HUES64 (cell line): ENCODE measurements around the gene ERMARD.
A peak's percentile ranks its signal among the peaks of the same experiment; 100 is the strongest.

Experiments
- H3K27ac ChIP-seq: 2 replicates; pipeline ENCODE4 v1.7.0; 2013; ENCODE audit warnings: low read depth, low read length, inconsistent platforms
- H3K27me3 ChIP-seq: 2 replicates; pipeline ENCODE4 v1.6.1; 2013; ENCODE audit warnings: mild to moderate bottlenecking, low read length; ENCODE audit not compliant: insufficient read depth
- H3K36me3 ChIP-seq: 2 replicates; pipeline ENCODE4 v1.6.1; 2013; ENCODE audit warnings: mild to moderate bottlenecking, low read length; ENCODE audit not compliant: insufficient read depth
- H3K4me1 ChIP-seq: 2 replicates; pipeline ENCODE4 v1.6.1; 2013; ENCODE audit warnings: mild to moderate bottlenecking, low read length, moderate library complexity; ENCODE audit not compliant: insufficient read depth
- H3K4me3 ChIP-seq: 2 replicates; pipeline ENCODE4 v1.5.1; 2013; ENCODE audit warnings: mild to moderate bottlenecking, low read length, moderate library complexity
- H3K9ac ChIP-seq: 2 replicates; pipeline ENCODE4 v1.6.1; 2013; ENCODE audit warnings: mild to moderate bottlenecking, low read depth, low read length
- H3K9me3 ChIP-seq: 2 replicates; pipeline ENCODE4 v1.6.1; 2013; ENCODE audit warnings: low read depth, low read length; ENCODE audit not compliant: insufficient read depth
- WGBS: fragments of 150-250, 120-280 bp; methylation state at CpG from one replicate; pipeline ENCODE4 v1.1.7; 2013; ENCODE audit warnings: missing lambda C conversion rate; 5-methylcytosine and 5-hydroxymethylcytosine counted together

Gene ERMARD

DNA sequence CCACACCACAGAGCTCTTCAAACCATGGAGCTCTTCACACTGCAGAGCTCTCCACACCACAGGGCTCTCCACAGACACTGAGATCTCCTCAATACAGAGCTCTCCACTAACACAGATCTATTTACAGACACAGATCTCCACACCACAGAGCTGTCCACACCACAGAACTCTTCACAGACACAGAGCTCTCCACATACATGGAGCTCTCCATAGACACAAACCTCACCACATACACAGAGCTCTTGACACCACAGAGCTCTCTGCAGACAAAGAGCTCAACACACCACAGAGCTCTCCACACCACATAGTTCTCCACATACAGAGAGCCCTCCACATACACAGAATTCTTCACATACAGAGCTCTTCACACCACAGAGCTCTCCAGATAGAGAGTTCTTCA lies 53.0 kb downstream of the ERMARD start:
- H3K27ac ChIP-seq = no peak overlapping the region
- no peak overlapping the region for H3K4me3 ChIP-seq
- no peaks in the 10 kb centered on the region for H3K9me3 ChIP-seq
- no peaks in the 10 kb centered on the region; the same call in none of the 2 replicates for H3K27me3 ChIP-seq
- no peak overlapping the region for H3K9ac ChIP-seq
- no peaks in the 10 kb centered on the region for H3K36me3 ChIP-seq
- peaks cover 19% of the 10 kb centered on the region; the same call in 1 of the 2 replicates for H3K4me1 ChIP-seq

DNA sequence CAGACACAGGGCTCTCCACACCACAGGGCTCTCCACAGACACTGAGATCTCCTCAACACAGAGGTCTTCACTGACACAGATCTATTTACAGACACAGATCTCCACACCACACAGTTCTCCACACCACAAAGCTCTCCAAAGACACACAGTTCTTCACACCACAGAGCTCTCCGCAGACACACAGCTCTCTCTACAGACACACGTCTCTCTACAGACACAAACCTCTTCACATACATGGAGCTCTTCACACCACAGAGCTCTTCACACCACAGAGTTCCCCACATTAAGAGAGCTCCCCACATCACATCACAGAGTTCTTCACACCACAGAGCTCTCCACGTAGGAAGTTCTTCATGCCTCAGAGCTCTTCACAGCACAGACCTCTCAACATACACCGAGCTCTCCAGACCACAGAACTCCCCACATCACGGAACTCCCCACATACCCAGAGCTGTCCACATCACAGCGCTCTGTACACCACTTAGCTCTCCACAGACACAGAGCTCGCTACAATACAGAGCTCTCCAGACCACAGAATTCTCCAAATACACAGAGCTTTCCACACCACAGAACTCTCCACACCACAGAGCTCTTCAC lies 53.9 kb downstream of the ERMARD start:
- no peak overlapping the region for H3K9ac ChIP-seq
- H3K4me3 ChIP-seq = no peak overlapping the region
- no peaks in the 10 kb centered on the region; the same call in none of the 2 replicates for H3K27me3 ChIP-seq
- 91% methylated on average over 7 of the region's 7 CpGs for WGBS
- no peaks in the 10 kb centered on the region for H3K36me3 ChIP-seq
- H3K4me1 ChIP-seq = peaks cover 22% of the 10 kb centered on the region
- no peak overlapping the region for H3K27ac ChIP-seq
- H3K9me3 ChIP-seq = no peaks in the 10 kb centered on the region

DNA sequence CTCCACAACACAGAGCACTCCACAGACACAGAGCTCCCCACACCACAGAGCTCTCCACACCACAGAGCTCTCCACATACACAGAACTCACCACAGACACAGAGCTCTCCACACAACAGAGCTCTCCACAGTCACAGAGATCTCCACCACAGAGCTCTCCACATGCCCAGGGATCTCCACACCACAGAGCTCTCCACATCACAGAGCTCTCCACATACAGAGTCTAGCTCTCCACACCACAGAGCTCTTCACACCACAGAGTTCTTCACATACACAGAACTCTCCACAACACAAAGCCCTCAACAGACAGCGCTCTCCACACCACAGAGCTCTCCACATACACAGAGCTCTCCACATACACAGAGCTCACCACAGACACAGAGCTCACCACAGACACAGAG lies 55.3 kb downstream of the ERMARD start:
- H3K36me3 ChIP-seq = no peaks in the 10 kb centered on the region

DNA sequence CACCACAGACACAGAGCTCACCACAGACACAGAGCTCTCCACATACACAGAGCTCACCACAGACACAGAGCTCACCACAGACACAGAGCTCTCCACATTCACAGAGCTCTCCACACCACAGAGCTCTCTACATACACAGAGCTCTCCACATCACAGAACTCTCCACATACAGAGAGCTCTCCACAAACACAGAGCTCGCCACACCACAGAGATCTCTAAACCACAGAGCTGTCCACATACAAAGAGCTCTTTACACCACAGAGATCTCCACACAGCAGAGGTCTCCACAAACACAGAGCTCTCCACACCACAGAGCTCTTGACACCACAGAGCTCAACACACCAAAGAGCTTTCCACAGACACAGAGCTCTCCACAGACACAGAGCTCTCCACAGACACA lies 55.8 kb downstream of the ERMARD start:
- 84% methylated on average over 1 of the region's 1 CpG for WGBS
- Histone ChIP-seq H3K4me3 (no peak overlapping the region), H3K36me3 (no peaks in the 10 kb centered on the region), H3K9me3 (no peaks in the 10 kb centered on the region), H3K9ac (no peak overlapping the region), H3K27ac (no peak overlapping the region), H3K4me1 (peaks cover 12% of the 10 kb centered on the region), H3K27me3 (no peaks in the 10 kb centered on the region; the same call in none of the 2 replicates)

More for the DNA sequence above, 55.3 kb downstream of the ERMARD start:
- Histone ChIP-seq H3K9ac (no peak overlapping the region), H3K27me3 (no peaks in the 10 kb centered on the region; the same call in none of the 2 replicates), H3K4me3 (no peak overlapping the region), H3K9me3 (no peaks in the 10 kb centered on the region), H3K4me1 (peaks cover 15% of the 10 kb centered on the region), H3K27ac (no peak overlapping the region)
- 89% methylated on average over 1 of the region's 1 CpG for WGBS

DNA sequence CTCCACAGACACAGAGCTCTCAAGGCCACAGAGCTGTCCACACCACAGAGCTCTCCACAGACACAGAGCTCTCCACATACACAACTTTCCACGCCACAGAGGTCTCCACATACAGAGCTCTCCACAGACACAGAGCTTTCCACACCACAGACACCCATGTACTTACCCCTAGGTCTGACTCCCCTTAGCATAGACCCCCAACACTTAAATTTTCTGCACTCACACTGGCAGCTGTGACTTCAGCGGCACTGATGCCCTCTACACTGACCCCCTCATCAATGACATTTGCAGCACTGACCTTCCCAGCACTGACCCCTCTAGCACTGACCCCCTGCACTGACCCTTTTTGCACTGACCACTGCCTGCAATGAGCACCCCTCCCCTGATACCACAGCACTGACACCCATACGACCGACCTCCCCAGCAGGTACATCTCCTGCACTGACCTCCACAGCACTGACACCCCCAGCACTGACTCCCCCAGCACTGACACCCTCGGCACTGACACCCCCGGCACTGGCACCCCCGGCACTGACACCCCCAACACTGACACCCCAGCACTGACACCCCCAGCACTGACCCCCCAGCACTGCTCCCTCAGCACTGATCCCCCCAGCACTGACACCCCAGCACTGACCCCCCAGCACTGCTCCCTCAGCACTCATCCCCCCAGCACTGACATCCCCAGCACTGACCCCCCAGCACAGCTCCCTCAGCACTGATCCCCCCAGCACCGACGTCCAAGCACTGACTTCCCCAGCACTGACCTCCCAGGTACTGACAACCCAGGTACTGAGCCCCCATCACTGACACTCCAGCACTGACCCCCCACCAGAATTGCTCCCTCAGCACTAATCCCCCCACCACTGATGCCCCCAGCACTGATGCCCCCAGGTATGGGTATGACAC lies 56.5 kb downstream of the ERMARD start:
- Histone ChIP-seq H3K4me3 (no peak overlapping the region), H3K9ac (no peak overlapping the region), H3K4me1 (peaks cover 12% of the 10 kb centered on the region), H3K36me3 (no peaks in the 10 kb centered on the region), H3K9me3 (no peaks in the 10 kb centered on the region), H3K27me3 (no peaks in the 10 kb centered on the region; the same call in none of the 2 replicates), H3K27ac (no peak overlapping the region)
- WGBS = 87% methylated on average over 7 of the region's 9 CpGs

DNA sequence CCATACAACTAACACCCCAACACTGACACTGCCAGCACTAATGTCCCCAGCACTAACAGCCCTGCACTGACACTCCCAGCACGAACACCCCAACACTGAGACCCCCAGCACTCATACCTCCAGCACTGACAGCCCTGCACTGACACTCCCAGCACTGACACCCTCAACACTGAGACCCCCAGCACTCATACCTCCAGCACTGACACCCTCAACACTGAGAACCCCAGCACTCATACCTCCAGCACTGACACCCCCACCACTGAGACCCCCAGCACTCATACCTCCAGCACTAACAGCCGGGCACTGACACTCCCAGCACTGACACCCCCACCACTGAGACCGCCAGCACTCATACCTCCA lies 57.2 kb downstream of the ERMARD start:
- Histone ChIP-seq H3K36me3 (no peaks in the 10 kb centered on the region), H3K9me3 (no peaks in the 10 kb centered on the region), H3K9ac (no peak overlapping the region), H3K27ac (no peak overlapping the region), H3K4me1 (peaks cover 12% of the 10 kb centered on the region), H3K4me3 (no peak overlapping the region), H3K27me3 (no peaks in the 10 kb centered on the region; the same call in none of the 2 replicates)
- WGBS = 87% methylated on average over 3 of the region's 3 CpGs

DNA sequence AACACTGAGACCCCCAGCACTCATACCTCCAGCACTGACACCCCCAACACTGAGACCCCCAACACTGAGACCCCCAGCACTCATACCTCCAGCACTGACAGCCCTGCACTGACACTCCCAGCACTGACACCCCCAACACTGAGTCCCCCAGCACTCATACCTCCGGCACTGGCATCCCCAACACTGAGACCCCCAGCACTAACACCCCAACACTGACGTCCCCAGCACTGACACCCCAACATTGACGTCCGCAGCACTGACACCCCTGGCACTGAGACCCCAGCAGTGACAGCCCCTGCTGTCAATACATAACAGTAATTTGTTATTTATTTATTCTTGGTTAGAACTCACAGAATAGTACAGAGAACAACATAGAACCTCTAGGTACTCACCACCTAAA lies 58.0 kb downstream of the ERMARD start:
- Histone ChIP-seq H3K4me1 (peaks cover 12% of the 10 kb centered on the region), H3K4me3 (no peak overlapping the region), H3K36me3 (no peaks in the 10 kb centered on the region), H3K27ac (no peak overlapping the region), H3K9ac (no peak overlapping the region), H3K27me3 (no peaks in the 10 kb centered on the region; the same call in none of the 2 replicates), H3K9me3 (no peaks in the 10 kb centered on the region)
- 95% methylated on average over 4 of the region's 4 CpGs for WGBS

DNA sequence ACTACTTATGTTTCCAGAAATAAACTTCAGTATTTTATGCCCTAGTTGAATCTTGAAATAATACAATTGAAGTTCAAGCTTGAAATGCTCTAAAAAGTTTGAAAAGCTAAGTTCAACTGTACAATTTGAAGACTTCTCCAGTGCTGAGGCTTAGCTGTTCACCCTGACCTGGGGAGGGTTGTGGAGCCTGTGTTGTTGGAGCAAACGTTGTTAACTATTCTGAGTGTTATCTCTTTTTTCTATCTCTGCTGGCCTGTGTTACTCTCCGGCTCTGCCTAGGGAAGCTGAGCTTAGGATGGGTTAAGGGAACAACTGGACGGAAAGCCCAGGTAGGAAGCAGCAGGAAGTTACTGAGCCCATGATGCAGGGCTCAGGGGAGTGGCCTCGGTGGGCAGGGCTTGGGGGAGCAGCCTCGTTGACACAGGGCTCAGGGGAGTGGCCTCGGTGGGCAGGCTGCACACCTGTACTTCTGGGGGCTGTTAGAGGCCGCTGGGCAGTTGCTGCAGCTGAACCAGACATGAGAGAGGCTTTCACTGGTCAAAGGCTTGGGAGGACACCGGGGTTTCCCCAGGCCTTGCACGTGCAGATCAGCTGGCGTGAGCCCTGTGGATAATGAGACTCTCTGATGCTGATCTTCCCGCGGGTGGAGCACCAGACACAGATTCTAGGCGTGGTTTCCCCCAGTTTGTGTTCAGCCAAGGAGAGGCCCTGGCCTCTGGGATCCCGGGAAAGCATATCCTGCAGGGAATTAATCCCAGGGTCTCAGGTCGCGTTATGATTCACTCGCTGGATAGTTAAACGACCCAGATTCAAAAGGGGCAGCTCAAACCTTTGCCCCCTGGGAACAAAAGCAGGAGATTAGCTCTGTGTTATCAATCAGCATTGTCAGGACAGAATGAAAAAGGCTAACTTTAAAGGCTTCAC lies 58.9 kb downstream of the ERMARD start:
- no peaks in the 10 kb centered on the region for H3K36me3 ChIP-seq
- H3K9ac ChIP-seq = no peak overlapping the region
- 53% methylated on average over 18 of the region's 18 CpGs for WGBS
- H3K27ac ChIP-seq = peak overlapping the region; percentile 71; the same call in 1 of the 2 replicates
- H3K27me3 ChIP-seq = no peaks in the 10 kb centered on the region; the same call in none of the 2 replicates
- peaks cover 12% of the 10 kb centered on the region for H3K4me1 ChIP-seq
- H3K4me3 ChIP-seq = no peak overlapping the region
- H3K9me3 ChIP-seq = no peaks in the 10 kb centered on the region

DNA sequence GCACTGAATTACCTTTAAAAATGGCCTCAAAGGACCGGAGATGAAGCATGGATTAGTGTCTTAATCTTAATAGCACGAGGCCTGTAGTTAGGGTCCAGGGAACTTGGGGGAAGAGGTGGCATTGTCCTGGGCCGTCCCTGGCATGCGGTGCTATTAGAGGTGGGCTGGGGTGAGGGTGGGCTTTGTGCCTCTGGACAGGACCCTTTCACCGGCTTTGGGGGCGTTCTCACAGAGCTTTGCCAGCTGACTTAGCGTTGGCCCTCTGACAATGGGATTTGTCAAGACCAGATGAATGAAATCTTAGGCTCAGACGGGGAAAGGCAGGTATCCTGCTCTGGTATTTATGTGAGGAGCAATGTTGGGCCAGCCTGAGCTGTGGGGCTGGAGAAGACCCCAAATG lies 59.6 kb downstream of the ERMARD start:
- H3K27ac ChIP-seq = peak overlapping the region; percentile 41; the same call in 1 of the 2 replicates
- H3K4me1 ChIP-seq = peaks cover 12% of the 10 kb centered on the region
- no peaks in the 10 kb centered on the region; the same call in none of the 2 replicates for H3K27me3 ChIP-seq
- no peak overlapping the region for H3K4me3 ChIP-seq
- no peaks in the 10 kb centered on the region for H3K36me3 ChIP-seq
- H3K9ac ChIP-seq = no peak overlapping the region
- peaks cover 4% of the 10 kb centered on the region; the same call in 1 of the 2 replicates for H3K9me3 ChIP-seq
- WGBS = 88% methylated on average over 8 of the region's 8 CpGs

DNA sequence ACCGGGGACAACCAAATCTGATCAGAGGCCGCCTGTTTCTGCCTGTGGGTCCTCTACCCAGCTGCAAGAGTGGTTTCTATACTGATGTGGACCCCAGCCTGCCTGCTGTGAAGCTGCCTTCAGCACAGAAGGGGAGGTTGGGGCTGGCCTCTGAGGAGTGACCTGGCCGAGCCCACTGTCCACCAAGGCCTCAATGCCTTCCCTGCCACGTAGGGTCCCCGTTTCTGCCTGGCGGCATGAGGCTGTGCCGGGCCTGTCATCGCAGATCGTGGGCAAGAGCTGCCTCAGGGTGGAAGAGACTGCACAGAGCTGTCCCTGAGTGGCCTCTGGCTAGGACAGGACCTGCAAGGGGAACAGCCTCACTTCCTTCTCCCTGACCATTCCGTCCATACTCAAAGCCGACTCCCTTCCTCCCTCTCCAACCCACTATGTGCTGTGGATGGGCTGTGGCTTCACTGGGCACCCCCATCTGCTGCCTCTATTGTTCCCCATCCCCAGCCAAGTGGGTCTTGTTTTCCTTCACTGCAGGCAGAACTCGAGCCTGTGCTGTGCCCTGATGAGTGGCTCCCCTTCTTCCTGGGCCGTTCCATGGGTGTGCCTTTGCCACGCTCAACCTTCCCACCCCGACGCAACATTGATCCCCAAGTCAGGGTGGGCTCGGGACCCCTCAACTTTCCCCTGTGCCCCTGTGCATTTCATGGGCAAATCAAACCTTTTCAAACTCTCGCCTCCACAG lies 60.3 kb downstream of the ERMARD start:
- Histone ChIP-seq H3K36me3 (no peaks in the 10 kb centered on the region), H3K4me3 (no peak overlapping the region), H3K4me1 (peaks cover 12% of the 10 kb centered on the region), H3K27me3 (no peaks in the 10 kb centered on the region; the same call in none of the 2 replicates), H3K9ac (no peak overlapping the region), H3K9me3 (peaks cover 8% of the 10 kb centered on the region; the same call in 1 of the 2 replicates), H3K27ac (peak overlapping the region; percentile 41; the same call in 1 of the 2 replicates)
- 94% methylated on average over 18 of the region's 18 CpGs for WGBS
